Bronchial epithelial cell (primary cell): Measurements from ENCODE around the gene DUSP15. TPM values are rescaled to one million over a fixed set of nuclear protein-coding genes. Genes with fewer than 3 reads are reported as not detected.

ENCODE experiments used
- DNase-seq: peaks from one replicate; pipeline ENCODE4 v3.0.0-alpha.2; 2010; ENCODE audit warnings: low read depth
- FAIRE-seq: peaks from 2 replicates; lab custom pipeline; 2011; peaks lifted over from hg19 to GRCh38; lab: Jason Lieb, UNC
- H3K27me3 ChIP-seq: 2 replicates; pipeline ENCODE4 v1.5.1; 2011; ENCODE audit warnings: low read length; ENCODE audit not compliant: control insufficient read depth, insufficient read depth
- H3K36me3 ChIP-seq: 2 replicates; pipeline ENCODE4 v1.5.1; 2011; ENCODE audit warnings: low read length; ENCODE audit not compliant: control insufficient read depth, insufficient read depth
- H3K4me3 ChIP-seq: 2 replicates; pipeline ENCODE4 v1.5.1; 2011; ENCODE audit warnings: mild to moderate bottlenecking, low read depth, low read length, control low read depth
- CTCF ChIP-seq: IDR thresholded peaks from 2 replicates; pipeline ENCODE4 v1.5.1; 2011; ENCODE audit warnings: mild to moderate bottlenecking, moderate library complexity, low read length, control low read depth, inconsistent platforms; ENCODE audit not compliant: insufficient read depth, severe bottlenecking
- total RNA-seq: library from RNA; depleted of rRNA; stranded (reverse); fragments of >200 nt; gene quantifications from 2 replicates; pipeline ENCODE4 v1.2.1, GENCODE V29; 2014

Gene DUSP15
- total RNA-seq, 1 donor from 2014 or later = not detected

- Histone ChIP-seq H3K27me3 (no peaks in the 10 kb centered on the region), H3K36me3 (no peaks in the 10 kb centered on the region), H3K4me3 (no peak overlapping the region)
- FAIRE-seq (no peak), DNase-seq (no peak)
- TF ChIP-seq CTCF = no peak
These were observed 43.3 kb downstream of the DUSP15 start for GRCh38 chr20:31827059-31827458.

- no peak for DNase-seq
- Histone ChIP-seq H3K4me3 (no peak overlapping the region), H3K36me3 (no peaks in the 10 kb centered on the region), H3K27me3 (no peaks in the 10 kb centered on the region)
- no peak for FAIRE-seq
- no peak for TF ChIP-seq CTCF
These were observed 44.3 kb downstream of the DUSP15 start for GRCh38 chr20:31826074-31826473.

DNA sequence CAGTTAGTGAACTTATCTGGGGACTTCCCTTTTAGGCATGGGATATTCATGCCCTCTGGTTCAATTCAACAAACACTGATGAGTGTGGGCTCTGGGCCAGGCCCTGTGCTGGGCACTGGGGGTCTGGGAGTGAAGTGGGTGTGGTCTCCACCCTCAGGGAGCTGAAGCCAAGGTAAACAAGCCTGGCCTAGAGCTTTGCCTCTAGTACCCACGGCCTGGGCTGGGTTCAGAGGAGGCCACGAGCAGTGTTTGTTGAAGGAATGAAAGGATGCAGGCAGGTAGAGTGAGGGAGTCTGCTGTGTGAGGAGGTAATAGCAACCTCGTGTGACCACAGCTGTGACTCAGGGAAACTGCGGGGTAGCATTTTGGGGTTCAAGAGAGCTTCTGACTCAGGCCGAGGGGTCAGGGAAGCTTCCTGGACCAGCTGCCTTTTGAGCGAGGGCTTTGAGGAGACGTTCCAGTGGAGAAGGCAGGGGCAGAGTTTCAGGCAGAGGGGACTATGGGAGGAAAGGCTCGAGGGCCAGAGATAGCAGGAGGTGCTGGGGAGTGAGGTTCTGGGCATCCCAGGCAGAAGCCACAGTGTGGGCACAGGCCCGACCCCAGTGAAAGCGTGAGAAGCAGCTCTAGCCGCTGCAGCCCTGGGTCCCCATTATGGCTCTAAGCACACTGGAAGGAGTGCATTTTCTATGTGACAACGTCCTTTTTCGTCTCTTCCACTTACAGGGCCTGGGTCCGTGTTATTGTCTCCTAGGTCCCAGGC, 45.6 kb downstream of the DUSP15 start:
- H3K4me3 ChIP-seq = no peak overlapping the region
- no peaks in the 10 kb centered on the region for H3K36me3 ChIP-seq
- FAIRE-seq (no peak), DNase-seq (no peak)
- TF ChIP-seq CTCF = no peak
- no peaks in the 10 kb centered on the region for H3K27me3 ChIP-seq

DNA sequence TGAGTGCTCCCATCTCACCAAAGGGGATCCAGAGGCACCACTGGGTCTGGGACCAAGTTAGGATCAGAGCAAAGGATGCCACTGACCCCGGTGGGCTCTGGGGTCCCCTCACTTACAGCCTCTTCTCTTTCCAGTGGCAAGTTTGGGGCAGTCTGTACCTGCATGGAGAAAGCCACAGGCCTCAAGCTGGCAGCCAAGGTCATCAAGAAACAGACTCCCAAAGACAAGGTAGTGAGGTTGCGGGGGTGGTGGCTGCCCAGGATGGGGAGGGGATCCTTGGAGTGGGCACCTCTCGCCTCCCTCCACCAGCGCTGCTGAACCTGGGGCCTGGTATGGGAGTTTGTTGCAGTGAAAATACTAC, 46.2 kb downstream of the DUSP15 start:
- FAIRE-seq = no peak
- Histone ChIP-seq H3K36me3 (no peaks in the 10 kb centered on the region), H3K4me3 (no peak overlapping the region), H3K27me3 (no peaks in the 10 kb centered on the region)
- no peak for DNase-seq
- TF ChIP-seq CTCF = no peak

- Histone ChIP-seq H3K36me3 (no peaks in the 10 kb centered on the region), H3K27me3 (no peaks in the 10 kb centered on the region), H3K4me3 (no peak overlapping the region)
- no peak for TF ChIP-seq CTCF
- no peak for FAIRE-seq
- DNase-seq = no peak
These were observed 46.8 kb downstream of the DUSP15 start for GRCh38 chr20:31823360-31824124.
